ENCODE results near the gene PPARD. TPM values are rescaled to one million over a fixed set of nuclear protein-coding genes. Genes with fewer than 3 reads are reported as not detected.

Gene PPARD
- polyA plus RNA-seq, 1 donor from 2014 or later = 1.3 TPM

- H3K9me2 ChIP-seq (ENCODE audit: insufficient read depth, low read length) = no peaks in the 10 kb centered on the region
- no peaks in the 10 kb centered on the region for H3K36me3 ChIP-seq (ENCODE audit: insufficient read depth, low read length)
- H3K9me3 ChIP-seq (ENCODE audit: low read length) = no peaks in the 10 kb centered on the region
- H3F3A ChIP-seq (ENCODE audit: insufficient read depth, low read length, poor library complexity, severe bottlenecking) = no peaks in the 10 kb centered on the region
- H3K4me3 ChIP-seq (ENCODE audit: low read length) = no peak overlapping the region
- no peaks in the 10 kb centered on the region for H3K79me2 ChIP-seq (replicated peaks; ENCODE audit: insufficient read depth, low read length)
- TF ChIP-seq TAF1 (IDR thresholded peaks at IDR 0.05; ENCODE audit: low read depth) (no peak), EP300 (conservative IDR thresholded peaks at IDR 0.05; ENCODE audit: poor library complexity, severe bottlenecking) (no peak), SMC3 (conservative IDR thresholded peaks at IDR 0.05; ENCODE audit: poor library complexity) (no peak), MXI1 (conservative IDR thresholded peaks at IDR 0.05; ENCODE audit: poor library complexity, severe bottlenecking) (no peak)
- TF ChIP-seq, protein P1, sequence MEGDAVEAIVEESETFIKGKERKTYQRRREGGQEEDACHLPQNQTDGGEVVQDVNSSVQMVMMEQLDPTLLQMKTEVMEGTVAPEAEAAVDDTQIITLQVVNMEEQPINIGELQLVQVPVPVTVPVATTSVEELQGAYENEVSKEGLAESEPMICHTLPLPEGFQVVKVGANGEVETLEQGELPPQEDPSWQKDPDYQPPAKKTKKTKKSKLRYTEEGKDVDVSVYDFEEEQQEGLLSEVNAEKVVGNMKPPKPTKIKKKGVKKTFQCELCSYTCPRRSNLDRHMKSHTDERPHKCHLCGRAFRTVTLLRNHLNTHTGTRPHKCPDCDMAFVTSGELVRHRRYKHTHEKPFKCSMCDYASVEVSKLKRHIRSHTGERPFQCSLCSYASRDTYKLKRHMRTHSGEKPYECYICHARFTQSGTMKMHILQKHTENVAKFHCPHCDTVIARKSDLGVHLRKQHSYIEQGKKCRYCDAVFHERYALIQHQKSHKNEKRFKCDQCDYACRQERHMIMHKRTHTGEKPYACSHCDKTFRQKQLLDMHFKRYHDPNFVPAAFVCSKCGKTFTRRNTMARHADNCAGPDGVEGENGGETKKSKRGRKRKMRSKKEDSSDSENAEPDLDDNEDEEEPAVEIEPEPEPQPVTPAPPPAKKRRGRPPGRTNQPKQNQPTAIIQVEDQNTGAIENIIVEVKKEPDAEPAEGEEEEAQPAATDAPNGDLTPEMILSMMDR (IDR thresholded peaks at IDR 0.05; ENCODE audit: poor library complexity, severe bottlenecking) = no peak
- H2AFZ ChIP-seq (ENCODE audit: low read depth, low read length) = no peak overlapping the region
- no peak overlapping the region for H3K27ac ChIP-seq (ENCODE audit: low read length)
- H4K20me1 ChIP-seq (ENCODE audit: insufficient read depth) = no peaks in the 10 kb centered on the region
- H3K27me3 ChIP-seq (ENCODE audit: insufficient read depth, low read depth, low read length) = no peaks in the 10 kb centered on the region
- H3K9ac ChIP-seq (ENCODE audit: low read length) = no peak overlapping the region
- H3K4me2 ChIP-seq (ENCODE audit: low read length) = no peak overlapping the region
Observed at GRCh38 chr6:35409245-35409644, 66.9 kb downstream of the PPARD start.

- Histone ChIP-seq H3K4me2 (ENCODE audit: low read length) (no peak overlapping the region), H4K20me1 (ENCODE audit: insufficient read depth) (no peaks in the 10 kb centered on the region), H3F3A (ENCODE audit: insufficient read depth, low read length, poor library complexity, severe bottlenecking) (no peaks in the 10 kb centered on the region), H3K79me2 (replicated peaks; ENCODE audit: insufficient read depth, low read length) (no peaks in the 10 kb centered on the region), H3K9me2 (ENCODE audit: insufficient read depth, low read length) (no peaks in the 10 kb centered on the region), H3K9me3 (ENCODE audit: low read length) (no peaks in the 10 kb centered on the region), H3K27ac (ENCODE audit: low read length) (no peak overlapping the region), H2AFZ (ENCODE audit: low read depth, low read length) (no peak overlapping the region), H3K4me3 (ENCODE audit: low read length) (no peak overlapping the region), H3K27me3 (ENCODE audit: insufficient read depth, low read depth, low read length) (no peaks in the 10 kb centered on the region), H3K9ac (ENCODE audit: low read length) (no peak overlapping the region), H3K36me3 (ENCODE audit: insufficient read depth, low read length) (no peaks in the 10 kb centered on the region)
- no peak for TF ChIP-seq RAD21 (conservative IDR thresholded peaks at IDR 0.05)
Observed at GRCh38 chr6:35410131-35410530, 67.8 kb downstream of the PPARD start.

DNA sequence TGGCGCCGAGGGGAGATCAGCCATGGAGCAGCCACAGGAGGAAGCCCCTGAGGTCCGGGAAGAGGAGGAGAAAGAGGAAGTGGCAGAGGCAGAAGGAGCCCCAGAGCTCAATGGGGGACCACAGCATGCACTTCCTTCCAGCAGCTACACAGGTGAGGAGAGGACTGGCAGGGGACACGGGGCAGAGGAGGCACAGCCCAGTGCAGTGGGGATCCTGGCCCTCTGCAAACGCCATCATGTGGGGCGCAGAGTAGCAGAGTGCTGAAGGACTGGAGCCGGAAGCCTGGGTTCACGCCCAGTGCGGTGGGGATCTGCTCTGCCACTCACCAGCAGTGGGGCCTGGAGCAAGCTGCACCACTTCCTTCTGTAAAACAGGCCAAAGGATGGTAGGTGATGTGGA is 68.7 kb downstream of the PPARD start:
- Histone ChIP-seq H3K27me3 (ENCODE audit: insufficient read depth, low read depth, low read length) (no peaks in the 10 kb centered on the region), H3K9ac (ENCODE audit: low read length) (no peak overlapping the region), H3K27ac (ENCODE audit: low read length) (no peak overlapping the region), H3F3A (ENCODE audit: insufficient read depth, low read length, poor library complexity, severe bottlenecking) (no peaks in the 10 kb centered on the region), H3K4me2 (ENCODE audit: low read length) (no peak overlapping the region), H3K79me2 (replicated peaks; ENCODE audit: insufficient read depth, low read length) (no peaks in the 10 kb centered on the region), H3K36me3 (ENCODE audit: insufficient read depth, low read length) (no peaks in the 10 kb centered on the region), H3K4me3 (ENCODE audit: low read length) (no peak overlapping the region), H3K9me3 (ENCODE audit: low read length) (no peaks in the 10 kb centered on the region), H3K9me2 (ENCODE audit: insufficient read depth, low read length) (no peaks in the 10 kb centered on the region), H4K20me1 (ENCODE audit: insufficient read depth) (no peaks in the 10 kb centered on the region), H2AFZ (ENCODE audit: low read depth, low read length) (no peak overlapping the region)
- TF ChIP-seq EP300 (conservative IDR thresholded peaks at IDR 0.05; ENCODE audit: poor library complexity, severe bottlenecking) = no peak
- TF ChIP-seq SMC3 (conservative IDR thresholded peaks at IDR 0.05; ENCODE audit: poor library complexity) = no peak
- TF ChIP-seq REST (IDR thresholded peaks at IDR 0.05; ENCODE audit: borderline replicate concordance) = no peak
- no peak for TF ChIP-seq TAF1 (IDR thresholded peaks at IDR 0.05; ENCODE audit: low read depth)
- no peak for TF ChIP-seq EZH2 (IDR thresholded peaks at IDR 0.05; ENCODE audit: borderline replicate concordance, insufficient read depth, low read length, poor library complexity, severe bottlenecking)
- no peak for TF ChIP-seq POLR2AphosphoS5 (IDR thresholded peaks at IDR 0.05)
- TF ChIP-seq MXI1 (conservative IDR thresholded peaks at IDR 0.05; ENCODE audit: poor library complexity, severe bottlenecking) = no peak
- TF ChIP-seq, protein P1 (IDR thresholded peaks at IDR 0.05; ENCODE audit: poor library complexity, severe bottlenecking) = no peak

Measured in neural cell (in vitro differentiated cells).